ENCODE results near the gene ZNF23. TPM values are rescaled to one million over a fixed set of nuclear protein-coding genes. Genes with fewer than 3 reads are reported as not detected.

Gene ZNF23
- total RNA-seq, 1 experiment from 2014 or later: 9.6 TPM

- H3K79me1 ChIP-seq (ENCODE audit: insufficient read depth, low read depth, low read length, poor library complexity, severe bottlenecking): no peaks in the 10 kb centered on the region
- no peak overlapping the region for H3T11ph ChIP-seq (ENCODE audit: low read length)
- H2AK5ac ChIP-seq (ENCODE audit: insufficient read length, low read length): no peak overlapping the region
- no peak overlapping the region for H2BK5ac ChIP-seq (ENCODE audit: insufficient read length, low read length)
- H3K4me2 ChIP-seq (ENCODE audit: insufficient read depth, insufficient read length, low read length): no peak overlapping the region
- no peak overlapping the region for H2BK120ac ChIP-seq (ENCODE audit: low read depth, low read length, poor library complexity, severe bottlenecking)
- no peak overlapping the region for H3K27ac ChIP-seq (ENCODE audit: insufficient read length, low read depth, low read length)
- H2AFZ ChIP-seq (ENCODE audit: low read length): no peak overlapping the region
- peaks cover 0 to 6% (median 3%) of the 10 kb centered on the region in 3 experiments; a peak in 4 of 7 replicates for H3K36me3 Mint-ChIP-seq (ENCODE audit: insufficient read depth in 1 of 3, low read depth in 3 of 3)
- H3K56ac ChIP-seq (ENCODE audit: insufficient read length, low read depth, low read length): no peak overlapping the region
- H3K79me2 ChIP-seq (ENCODE audit: insufficient read depth, low read length): no peaks in the 10 kb centered on the region
- no peak overlapping the region for H3K18ac ChIP-seq (ENCODE audit: insufficient read length, low read depth, low read length)
- H3K4ac ChIP-seq (ENCODE audit: low read depth, low read length): no peak overlapping the region
- H3K27ac Mint-ChIP-seq: no peak overlapping the region
- no peaks in the 10 kb centered on the region for H3K27me3 ChIP-seq (ENCODE audit: insufficient read depth, low read length)
- no peaks in the 10 kb centered on the region for H3K4me1 ChIP-seq (ENCODE audit: insufficient read depth, low read length)
- H3K27me3 Mint-ChIP-seq (ENCODE audit: low read depth): peaks cover 14% of the 10 kb centered on the region
- no peak overlapping the region for H2BK20ac ChIP-seq (ENCODE audit: low read depth, low read length, poor library complexity, severe bottlenecking)
- H3K23me2 ChIP-seq (ENCODE audit: insufficient read length, low read depth, low read length, poor library complexity, severe bottlenecking): no peaks in the 10 kb centered on the region
- no peak overlapping the region for H3K23ac ChIP-seq (ENCODE audit: insufficient read length, low read depth, low read length)
- H4K20me1 ChIP-seq (ENCODE audit: control insufficient read depth, insufficient read depth, insufficient read length): no peaks in the 10 kb centered on the region
- no peaks in the 10 kb centered on the region for H3K9me3 ChIP-seq (ENCODE audit: control insufficient read depth, low read depth, low read length)
- no peak overlapping the region for H3K4me3 Mint-ChIP-seq
- no CpG with 5 or more reads among the region's 3 CpGs for WGBS (ENCODE audit: extremely low coverage, insufficient read length, low lambda C conversion rate)
- peaks cover 7 to 9% of the 10 kb centered on the region in 2 experiments for H3K9me3 Mint-ChIP-seq
- H4K5ac ChIP-seq (ENCODE audit: insufficient read length, low read depth, low read length): no peak overlapping the region
- no peak for DNase-seq
- peaks cover 0 to 3% of the 10 kb centered on the region in 2 experiments; a peak in 1 of 4 replicates for H3K4me1 Mint-ChIP-seq
- no peak overlapping the region for H3K9ac ChIP-seq (ENCODE audit: extremely low read depth, insufficient read length, low read length)
- H4K8ac ChIP-seq (replicated peaks; ENCODE audit: insufficient read length, low read depth, low read length): no peak overlapping the region
- no peak overlapping the region for H3K14ac ChIP-seq (ENCODE audit: insufficient read depth, low read length)
- no peak overlapping the region for H2BK15ac ChIP-seq (ENCODE audit: low read depth, low read length)
- no peak for TF ChIP-seq CTCF (conservative IDR thresholded peaks at IDR 0.05)
- H4K91ac ChIP-seq (ENCODE audit: insufficient read length, low read depth, low read length): no peak overlapping the region
- H2BK12ac ChIP-seq (ENCODE audit: insufficient read length, low read depth, low read length): no peak overlapping the region
Observed at GRCh38 chr16:71439523-71439922, 22.5 kb downstream of the ZNF23 start.
